Subcutaneous adipose tissue (tissue), 4 donors: ENCODE results near the gene HCCS. TPM values are rescaled to one million over a fixed set of nuclear protein-coding genes. Genes with fewer than 3 reads are reported as not detected.

Experiments
- CTCF ChIP-seq: fragments of 450-650 bp; IDR thresholded peaks from one replicate; pipeline ENCODE4 v1.5.1; 2016; ENCODE audit warnings: low read depth, mild to moderate bottlenecking, control low read depth, antibody characterized with exemption, moderate library complexity
- total RNA-seq, 4 donors: library from RNA; depleted of rRNA; stranded (reverse); fragments of >200 nt; gene quantifications; one replicate each; pipeline ENCODE4 v1.1.0, GENCODE V29; 2016

HCCS gene
- total RNA-seq, 4 donors from 2014 or later = 8.5 to 10.6 (median 9.0) TPM

- no peak for TF ChIP-seq CTCF
Observed at GRCh38 chrX:11085305-11085704, 25.8 kb upstream of the HCCS start.

GRCh38 chrX:11089802-11090201 is 21.3 kb upstream of the HCCS start:
- TF ChIP-seq CTCF = no peak

GRCh38 chrX:11097933-11098332 is 13.2 kb upstream of the HCCS start:
- TF ChIP-seq CTCF = no peak

- TF ChIP-seq CTCF = no peak
Observed at GRCh38 chrX:11099465-11099864, 11.7 kb upstream of the HCCS start.

GRCh38 chrX:11100281-11101035 is 10.7 kb upstream of the HCCS start:
- TF ChIP-seq CTCF = no peak

GRCh38 chrX:11103006-11103405 is 8.1 kb upstream of the HCCS start:
- TF ChIP-seq CTCF = no peak

GRCh38 chrX:11103751-11104150 is 7.4 kb upstream of the HCCS start:
- TF ChIP-seq CTCF = no peak
